ENCODE data around the gene TNFRSF25. TPM values are rescaled to one million over a fixed set of nuclear protein-coding genes. Genes with fewer than 3 reads are reported as not detected.
"Not testable (repeated sequence)": the region's sequence is repeated elsewhere in the genome, so short reads cannot be mapped to it uniquely, and the experiment has no call there.

The TNFRSF25 gene
- total RNA-seq, 2 donors from 2014 or later, result 9.5 to 48.2 TPM

GRCh38 chr1:6494627-6495026 is 28.7 kb upstream of the TNFRSF25 start:
- Histone ChIP-seq H3K36me3 (no peaks in the 10 kb centered on the region), H3K4me3 (no peak overlapping the region), H3K9me3 (no peaks in the 10 kb centered on the region), H3K27ac (no peak overlapping the region), H3K4me1 (ENCODE audit: control insufficient read depth in 1 of 2, low read depth in 2 of 2) (peaks cover 27 to 52% of the 10 kb centered on the region in 2 donors), H3K27me3 (replicated peaks; ENCODE audit: insufficient read depth) (no peaks in the 10 kb centered on the region)
- no peak for ATAC-seq (ENCODE audit: insufficient number of reproducible peaks, low FRiP score, low read depth)
- no peak for DNase-seq (ENCODE audit: low spot score)
- TF ChIP-seq CTCF (IDR thresholded peaks at IDR 0.05), result no peak

- not testable (repeated sequence) for H3K36me3 ChIP-seq; ATAC-seq (ENCODE audit: insufficient number of reproducible peaks, low FRiP score, low read depth); DNase-seq (ENCODE audit: low spot score); H3K4me3 ChIP-seq; H3K27me3 ChIP-seq (replicated peaks; ENCODE audit: insufficient read depth); H3K27ac ChIP-seq; H3K9me3 ChIP-seq
- peaks cover 24 to 47% of the 10 kb centered on the region in 2 donors for H3K4me1 ChIP-seq (ENCODE audit: control insufficient read depth in 1 of 2, low read depth in 2 of 2)
Measured at GRCh38 chr1:6493834-6494223, 27.9 kb upstream of the TNFRSF25 start.

GRCh38 chr1:6491966-6492365 is 26.0 kb upstream of the TNFRSF25 start:
- Histone ChIP-seq H3K27me3 (replicated peaks; ENCODE audit: insufficient read depth) (no peaks in the 10 kb centered on the region), H3K36me3 (no peaks in the 10 kb centered on the region), H3K9me3 (no peaks in the 10 kb centered on the region), H3K27ac (no peak overlapping the region), H3K4me1 (ENCODE audit: control insufficient read depth in 1 of 2, low read depth in 2 of 2) (peaks cover 12 to 36% of the 10 kb centered on the region in 2 donors), H3K4me3 (no peak overlapping the region)
- no peak for ATAC-seq (ENCODE audit: insufficient number of reproducible peaks, low FRiP score, low read depth)
- TF ChIP-seq CTCF (IDR thresholded peaks at IDR 0.05), result no peak
- no peak for DNase-seq (ENCODE audit: low spot score)

- Histone ChIP-seq H3K27me3 (replicated peaks; ENCODE audit: insufficient read depth) (no peaks in the 10 kb centered on the region), H3K36me3 (no peaks in the 10 kb centered on the region), H3K27ac (peak within 1 kb of the TSS in 1 of 2 donors; percentile 6), H3K4me1 (ENCODE audit: control insufficient read depth in 1 of 2, low read depth in 2 of 2) (peaks cover 8 to 36% of the 10 kb centered on the region in 2 donors), H3K4me3 (peak within 1 kb of the TSS; percentile 84), H3K9me3 (no peaks in the 10 kb centered on the region)
- no peak for TF ChIP-seq CTCF (IDR thresholded peaks at IDR 0.05)
- ATAC-seq (ENCODE audit: insufficient number of reproducible peaks, low FRiP score, low read depth) (no peak), DNase-seq (ENCODE audit: low spot score) (no peak)
Measured at GRCh38 chr1:6491480-6491962, 25.5 kb upstream of the TNFRSF25 start, which contains the start of gene PLEKHG5. Gene PLEKHG5, minus strand, starts transcription at chr1:6491667. Its CDS starts 14,096 bp downstream, at chr1:6477571.

- Histone ChIP-seq H3K4me1 (ENCODE audit: control insufficient read depth in 1 of 2, low read depth in 2 of 2) (peaks cover 7 to 36% of the 10 kb centered on the region in 2 donors), H3K27me3 (replicated peaks; ENCODE audit: insufficient read depth) (no peaks in the 10 kb centered on the region), H3K36me3 (no peaks in the 10 kb centered on the region), H3K27ac (peak overlapping the region in 1 of 2 donors; percentile 6), H3K9me3 (no peaks in the 10 kb centered on the region), H3K4me3 (peak overlapping the region; percentile 84)
- no peak for DNase-seq (ENCODE audit: low spot score)
- ATAC-seq (ENCODE audit: insufficient number of reproducible peaks, low FRiP score, low read depth), result no peak
- no peak for TF ChIP-seq CTCF (IDR thresholded peaks at IDR 0.05)
Measured at GRCh38 chr1:6491081-6491449, 25.1 kb upstream of the TNFRSF25 start.
